WTC11 (cell line): Measurements from ENCODE around the gene SUMF1.

Experiments used
- CREB1 ChIP-seq: sonication (generic); formaldehyde crosslinking; IDR thresholded peaks from 2 replicates; pipeline ENCODE4 v1.8.0; 2023; ENCODE audit warnings: mild to moderate bottlenecking, missing genetic modification reagents
- NR2C2 ChIP-seq: sonication (generic); formaldehyde crosslinking; IDR thresholded peaks from 2 replicates; pipeline ENCODE4 v1.8.0; 2022; ENCODE audit warnings: mild to moderate bottlenecking, missing genetic modification reagents
- NR3C1 ChIP-seq: sonication (generic); formaldehyde crosslinking; conservative IDR thresholded peaks from 2 replicates; pipeline ENCODE4 v1.8.1; 2023; ENCODE audit warnings: low read depth, mild to moderate bottlenecking, missing genetic modification reagents
- SMAD3 ChIP-seq: sonication (generic); formaldehyde crosslinking; IDR thresholded peaks from 2 replicates; pipeline ENCODE4 v1.8.0; 2022; ENCODE audit warnings: missing genetic modification reagents, mild to moderate bottlenecking, borderline replicate concordance
- TF ChIP-seq, protein P1 (sequence below): sonication (generic); formaldehyde crosslinking; IDR thresholded peaks from 2 replicates; pipeline ENCODE4 v1.8.0; 2022; ENCODE audit warnings: mild to moderate bottlenecking, missing genetic modification reagents
- TF ChIP-seq, protein P2 (sequence below): sonication (generic); formaldehyde crosslinking; conservative IDR thresholded peaks from 2 replicates; pipeline ENCODE4 v1.8.1; 2023; ENCODE audit warnings: mild to moderate bottlenecking, low read depth, missing genetic modification reagents, moderate library complexity

DNA sequence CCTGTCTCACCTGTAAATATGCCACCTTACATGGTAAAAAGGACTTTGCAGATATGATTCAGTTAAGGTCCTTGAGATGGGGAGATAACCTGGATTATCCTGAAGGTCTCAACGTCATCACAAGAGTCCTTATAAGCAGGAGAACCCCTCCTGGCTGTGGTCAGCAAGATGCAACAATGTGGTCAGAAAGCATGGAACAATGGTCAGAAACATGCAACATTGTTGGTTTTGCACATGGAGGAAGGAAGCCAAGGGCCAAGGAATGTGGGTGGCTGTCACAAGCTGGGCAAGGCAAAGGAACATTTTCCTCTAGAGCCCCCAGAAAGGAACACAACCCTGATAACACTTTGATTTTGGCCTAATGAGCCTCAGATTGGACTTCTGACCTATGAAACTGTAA, 9.4 kb upstream of the SUMF1 start:
- TF ChIP-seq NR2C2 (CRISPR knock-in tag) (no peak), NR3C1 (CRISPR knock-in tag) (no peak), SMAD3 (CRISPR knock-in tag) (no peak), CREB1 (no peak)
- TF ChIP-seq, protein P1, sequence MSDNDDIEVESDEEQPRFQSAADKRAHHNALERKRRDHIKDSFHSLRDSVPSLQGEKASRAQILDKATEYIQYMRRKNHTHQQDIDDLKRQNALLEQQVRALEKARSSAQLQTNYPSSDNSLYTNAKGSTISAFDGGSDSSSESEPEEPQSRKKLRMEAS (CRISPR knock-in tag), result no peak
- TF ChIP-seq, protein P2, sequence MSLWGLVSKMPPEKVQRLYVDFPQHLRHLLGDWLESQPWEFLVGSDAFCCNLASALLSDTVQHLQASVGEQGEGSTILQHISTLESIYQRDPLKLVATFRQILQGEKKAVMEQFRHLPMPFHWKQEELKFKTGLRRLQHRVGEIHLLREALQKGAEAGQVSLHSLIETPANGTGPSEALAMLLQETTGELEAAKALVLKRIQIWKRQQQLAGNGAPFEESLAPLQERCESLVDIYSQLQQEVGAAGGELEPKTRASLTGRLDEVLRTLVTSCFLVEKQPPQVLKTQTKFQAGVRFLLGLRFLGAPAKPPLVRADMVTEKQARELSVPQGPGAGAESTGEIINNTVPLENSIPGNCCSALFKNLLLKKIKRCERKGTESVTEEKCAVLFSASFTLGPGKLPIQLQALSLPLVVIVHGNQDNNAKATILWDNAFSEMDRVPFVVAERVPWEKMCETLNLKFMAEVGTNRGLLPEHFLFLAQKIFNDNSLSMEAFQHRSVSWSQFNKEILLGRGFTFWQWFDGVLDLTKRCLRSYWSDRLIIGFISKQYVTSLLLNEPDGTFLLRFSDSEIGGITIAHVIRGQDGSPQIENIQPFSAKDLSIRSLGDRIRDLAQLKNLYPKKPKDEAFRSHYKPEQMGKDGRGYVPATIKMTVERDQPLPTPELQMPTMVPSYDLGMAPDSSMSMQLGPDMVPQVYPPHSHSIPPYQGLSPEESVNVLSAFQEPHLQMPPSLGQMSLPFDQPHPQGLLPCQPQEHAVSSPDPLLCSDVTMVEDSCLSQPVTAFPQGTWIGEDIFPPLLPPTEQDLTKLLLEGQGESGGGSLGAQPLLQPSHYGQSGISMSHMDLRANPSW, result no peak
